K562 (cell line): ENCODE data around the gene SMIM22. TPM values are rescaled to one million over a fixed set of nuclear protein-coding genes. Genes with fewer than 3 reads are reported as not detected.

Source experiments
- BACH1 ChIP-seq: fragments of 200-800 bp; sonication (Bioruptor generic); IDR thresholded peaks from 2 replicates; pipeline ENCODE4 v1.6.1; 2016; ENCODE audit warnings: missing genetic modification characterization, missing compliant biosample characterization
- CAMTA2 ChIP-seq: fragments of 250-450 bp; sonication (Bioruptor Pico); conservative IDR thresholded peaks from 2 replicates; pipeline ENCODE4 v1.5.1; 2022
- CCNT2 ChIP-seq: IDR thresholded peaks from 2 replicates; pipeline ENCODE4 v1.6.1; 2011; ENCODE audit warnings: borderline replicate concordance, low read depth, mild to moderate bottlenecking, moderate library complexity, mixed read lengths, low read length; ENCODE audit not compliant: insufficient read length; ENCODE audit errors: extremely low read depth
- CGGBP1 ChIP-seq: fragments of 250-450 bp; sonication (Bioruptor Pico); IDR thresholded peaks from 2 replicates; pipeline ENCODE4 v1.9.0; 2021; ENCODE audit warnings: mild to moderate bottlenecking
- DPF2 ChIP-seq: fragments of 450-650 bp; IDR thresholded peaks from 2 replicates; pipeline ENCODE4 v1.6.1; 2016
- HMBOX1 ChIP-seq: sonication (generic); IDR thresholded peaks from 2 replicates; pipeline ENCODE4 v1.6.1; 2016
- ILF3 ChIP-seq: fragments of 450-650 bp; IDR thresholded peaks from 2 replicates; pipeline ENCODE4 v1.6.1; 2018; ENCODE audit warnings: antibody characterized with exemption, mild to moderate bottlenecking, moderate library complexity, borderline replicate concordance
- MNT ChIP-seq, 2 experiments: fragments of 450-650 bp; conservative IDR thresholded peaks; 2 replicates each; pipeline ENCODE4 v1.6.1; 2017; ENCODE audit warnings: mild to moderate bottlenecking in 2 of 2, moderate library complexity in 2 of 2
- NFE2 ChIP-seq: IDR thresholded peaks from 2 replicates; pipeline ENCODE4 v1.6.1; 2014; ENCODE audit warnings: antibody characterized with exemption, low read depth
- NONO ChIP-seq, 2 experiments: fragments of 200-400 bp in 1 of 2; fragments of 450-650 bp in 1 of 2; formaldehyde crosslinking in 1 of 2; IDR thresholded peaks; 2 replicates each; pipeline ENCODE4 v1.6.1; 2017; ENCODE audit warnings: low read depth in 2 of 2, mild to moderate bottlenecking in 2 of 2, moderate library complexity in 2 of 2, low read length in 1 of 2
- POU5F1 ChIP-seq: fragments of 150-350 bp; IDR thresholded peaks from 2 replicates; pipeline ENCODE4 v1.6.1; 2014; ENCODE audit warnings: borderline replicate concordance, low read length, low read depth, mild to moderate bottlenecking; ENCODE audit not compliant: partially characterized antibody
- RBFOX2 ChIP-seq: fragments of 200-400 bp; formaldehyde crosslinking; IDR thresholded peaks from 2 replicates; pipeline ENCODE4 v1.6.1; 2017; ENCODE audit warnings: low read depth, mild to moderate bottlenecking, low read length, moderate library complexity
- SAFB2 ChIP-seq: fragments of 200-400 bp; formaldehyde crosslinking; IDR thresholded peaks from 2 replicates; pipeline ENCODE4 v1.6.1; 2018; ENCODE audit warnings: borderline replicate concordance, low read length, low read depth, moderate library complexity; ENCODE audit not compliant: severe bottlenecking
- TAF1 ChIP-seq: IDR thresholded peaks from 2 replicates; pipeline ENCODE4 v1.6.1; 2011; ENCODE audit warnings: mild to moderate bottlenecking, low read length, moderate library complexity; ENCODE audit not compliant: insufficient read depth, control insufficient read depth, severe bottlenecking; ENCODE audit errors: extremely low read depth
- TCF3 ChIP-seq: sonication (generic); formaldehyde crosslinking; IDR thresholded peaks from 2 replicates; pipeline ENCODE4 v1.4.0; 2020; ENCODE audit warnings: mild to moderate bottlenecking, missing genetic modification reagents
- TEAD1 ChIP-seq, 2 experiments: fragments of 450-650 bp in 1 of 2; sonication (generic) in 1 of 2; formaldehyde crosslinking; IDR thresholded peaks; 2 replicates each; pipeline versions ENCODE4 v1.4.0 to v1.8.0; 2020 to 2022; ENCODE audit warnings: mild to moderate bottlenecking in 2 of 2, missing genetic modification reagents in 1 of 2
- ZBTB1 ChIP-seq: sonication (generic); formaldehyde crosslinking; IDR thresholded peaks from 2 replicates; pipeline ENCODE4 v1.8.1; 2023; ENCODE audit warnings: missing genetic modification reagents, low read depth, mild to moderate bottlenecking, borderline replicate concordance
- ZNF23 ChIP-seq: fragments of 250-450 bp; sonication (Bioruptor Pico); IDR thresholded peaks from 2 replicates; pipeline ENCODE4 v1.4.0; 2020; ENCODE audit warnings: mild to moderate bottlenecking
- ZNF384 ChIP-seq: IDR thresholded peaks from 2 replicates; pipeline ENCODE4 v1.6.1; 2012; ENCODE audit warnings: low read depth, low read length, improper control_type of control experiment
- polyA plus RNA-seq, 8 experiments: library from polyadenylated mRNA; depleted of rRNA in 4 of 8; stranded (reverse) in 5 of 8; unstranded in 3 of 8; fragments of >200 nt; fragmentation: Nextera tagmentation in 2 of 8; fragmentation: Illumina TruSeq in 1 of 8; extraction: Ambion mirVana in 2 of 8; extraction: Trizol in 1 of 8; gene quantifications; 2 replicates each; pipeline versions ENCODE4 v1.2.1 to v1.2.3, GENCODE V29; 2011 to 2014; ENCODE audit warnings: inconsistent platforms in 1 of 8, missing spikeins in 1 of 8
- total RNA-seq, 7 experiments: library from RNA; depleted of rRNA in 6 of 7; stranded (reverse); fragments of >200 nt in 6 of 7; fragmentation: Illumina TruSeq in 2 of 7; extraction: Trizol in 2 of 7; gene quantifications; 2 replicates each; pipeline versions ENCODE4 v1.2.1 to v1.2.3, GENCODE V29; 2011 to 2021; ENCODE audit warnings: low replicate concordance in 1 of 7

The SMIM22 gene
- total and polyA plus RNA-seq, 9 of the 15 experiments (the other 6 are each of a cell fraction or from before 2014, with no cell fraction given) = not detected

- TF ChIP-seq NONO (IDR thresholded peaks at IDR 0.05; ENCODE audit: low read depth in 2 of 2, low read length in 1 of 2) (no peak), BACH1 (tag) (no peak), TEAD1 (CRISPR knock-in tag; IDR thresholded peaks at IDR 0.05) (peak in 1 of 2 experiments; percentile 94; a peak in 2 of 4 replicates), TCF3 (no peak), DPF2 (no peak), HMBOX1 (peak; percentile 49; the same call in 1 of the 2 replicates), CGGBP1 (CRISPR knock-in tag) (no peak), ZNF23 (no peak), SAFB2 (no peak), ZBTB1 (CRISPR knock-in tag) (no peak), ILF3 (no peak), POU5F1 (no peak), MNT (conservative IDR thresholded peaks at IDR 0.05) (peak in 1 of 2 experiments; percentile 25; a peak in 2 of 4 replicates), TAF1 (peak; percentile 36), CCNT2 (peak; percentile 52), CAMTA2 (CRISPR knock-in tag) (no peak), ZNF384 (no peak), NFE2 (no peak), RBFOX2 (peak; percentile 79)
Observed at GRCh38 chr16:4768549-4769305, 26.4 kb upstream of the SMIM22 start (continued).
